ENCODE data around the gene INVS. TPM values are rescaled to one million over a fixed set of nuclear protein-coding genes. Genes with fewer than 3 reads are reported as not detected.

INVS gene
- total RNA-seq, 4 donors from 2014 or later: 8.3 to 14.4 (median 10.8) TPM

DNA sequence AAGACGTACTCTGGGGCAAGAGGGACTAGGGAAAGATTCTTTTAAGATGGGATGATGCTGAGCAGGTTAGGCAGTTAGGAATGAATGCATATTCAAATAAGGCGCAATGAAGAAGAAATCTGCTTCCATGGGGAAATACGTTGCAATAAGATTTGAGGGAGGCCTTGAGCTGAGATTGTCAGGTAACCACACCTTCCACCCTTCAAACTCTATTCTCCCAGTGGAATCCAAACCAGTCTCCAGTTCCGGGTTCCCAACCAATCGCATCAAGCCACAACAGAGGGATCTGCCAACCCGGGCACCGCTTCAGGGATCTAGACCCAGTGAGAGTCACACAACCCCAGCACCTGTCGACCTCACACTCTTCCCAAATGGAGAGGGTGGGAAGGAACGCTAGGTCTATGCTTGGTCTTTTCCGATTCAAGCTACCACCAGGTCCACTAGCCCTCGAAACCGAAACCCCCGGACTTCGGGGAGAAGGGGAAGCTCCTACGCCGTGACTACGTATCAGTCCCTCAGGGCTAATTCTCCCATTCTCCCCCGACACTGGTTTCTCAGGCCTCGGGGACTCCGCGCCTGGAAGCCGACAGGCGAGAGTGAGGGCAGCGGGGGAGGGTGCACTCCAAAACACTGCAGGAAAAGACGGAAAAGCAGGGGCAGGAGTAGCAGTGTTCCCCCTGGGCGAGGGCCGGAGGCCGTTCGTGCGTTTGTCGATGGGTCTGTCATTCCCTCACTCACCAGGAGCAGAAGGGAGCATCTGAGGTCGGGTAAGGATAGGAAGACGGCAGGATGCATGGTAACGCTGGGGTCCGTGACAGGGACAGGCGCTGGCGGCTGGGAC lies 777 bp upstream of the INVS start:
- intact Hi-C loops (cut with DNase I; ENCODE audit: low total_unique reads): no loop called here
- 1% methylated on average over 37 of the region's 37 CpGs for WGBS, 2 donors
- peak; percentile 66 to 87 for DNase-seq (ENCODE audit: low spot score in 2 of 2)
- TF ChIP-seq POLR2A (IDR thresholded peaks at IDR 0.05): no peak
- TF ChIP-seq, protein P1, sequence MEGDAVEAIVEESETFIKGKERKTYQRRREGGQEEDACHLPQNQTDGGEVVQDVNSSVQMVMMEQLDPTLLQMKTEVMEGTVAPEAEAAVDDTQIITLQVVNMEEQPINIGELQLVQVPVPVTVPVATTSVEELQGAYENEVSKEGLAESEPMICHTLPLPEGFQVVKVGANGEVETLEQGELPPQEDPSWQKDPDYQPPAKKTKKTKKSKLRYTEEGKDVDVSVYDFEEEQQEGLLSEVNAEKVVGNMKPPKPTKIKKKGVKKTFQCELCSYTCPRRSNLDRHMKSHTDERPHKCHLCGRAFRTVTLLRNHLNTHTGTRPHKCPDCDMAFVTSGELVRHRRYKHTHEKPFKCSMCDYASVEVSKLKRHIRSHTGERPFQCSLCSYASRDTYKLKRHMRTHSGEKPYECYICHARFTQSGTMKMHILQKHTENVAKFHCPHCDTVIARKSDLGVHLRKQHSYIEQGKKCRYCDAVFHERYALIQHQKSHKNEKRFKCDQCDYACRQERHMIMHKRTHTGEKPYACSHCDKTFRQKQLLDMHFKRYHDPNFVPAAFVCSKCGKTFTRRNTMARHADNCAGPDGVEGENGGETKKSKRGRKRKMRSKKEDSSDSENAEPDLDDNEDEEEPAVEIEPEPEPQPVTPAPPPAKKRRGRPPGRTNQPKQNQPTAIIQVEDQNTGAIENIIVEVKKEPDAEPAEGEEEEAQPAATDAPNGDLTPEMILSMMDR (IDR thresholded peaks at IDR 0.05): no peak
- H3K4me3 ChIP-seq (ENCODE audit: low read depth, poor library complexity, severe bottlenecking): peak overlapping the region; percentile 91

DNA sequence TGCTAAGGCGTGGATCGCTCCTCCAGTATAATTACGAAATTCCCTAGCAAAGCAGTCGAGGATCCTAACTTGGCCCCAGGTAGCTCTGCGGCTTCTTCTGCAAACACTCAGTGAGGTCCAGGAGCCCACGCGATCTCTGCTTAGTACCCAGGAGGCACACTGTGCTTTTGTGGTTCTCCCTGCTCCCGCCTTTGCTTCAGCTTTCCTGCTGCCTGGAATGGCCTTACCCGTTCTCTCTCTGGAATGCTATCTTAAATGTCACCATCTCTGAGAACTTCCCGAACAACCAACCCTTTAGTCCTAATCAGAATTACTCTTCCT lies 639 bp downstream of the INVS start:
- DNase-seq (ENCODE audit: low spot score in 2 of 2): no peak
- intact Hi-C loops (cut with DNase I; ENCODE audit: low total_unique reads): no loop called here

DNA sequence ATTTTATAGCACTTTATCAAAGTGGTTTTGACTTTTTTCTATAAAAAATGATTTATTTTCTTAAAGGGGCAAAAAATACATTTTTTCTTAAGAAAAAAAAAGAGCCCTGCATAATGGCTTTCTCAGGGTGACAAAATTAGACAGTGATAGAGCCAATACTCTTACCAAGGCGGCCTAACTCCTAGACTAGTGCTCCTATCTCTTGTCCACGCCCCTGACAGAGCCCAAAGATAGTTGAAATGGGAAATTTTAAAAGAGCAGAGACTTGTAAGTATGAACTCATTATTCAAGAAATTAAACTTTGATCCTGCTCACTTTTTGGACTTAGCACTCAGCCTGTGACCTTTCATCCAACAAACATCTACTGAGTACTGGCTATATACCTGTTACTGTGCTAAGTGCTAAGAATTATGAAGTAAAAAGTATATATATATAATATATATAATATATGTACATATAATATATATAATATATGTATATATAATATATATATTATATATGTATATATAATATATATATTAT lies 1.2 kb downstream of the INVS start:
- WGBS, 2 donors: 68 to 81% methylated on average over 2 of the region's 2 CpGs
- no peak for DNase-seq (ENCODE audit: low spot score in 2 of 2)
- intact Hi-C loops (cut with DNase I; ENCODE audit: low total_unique reads): no loop called here
- H3K4me3 ChIP-seq (ENCODE audit: low read depth, poor library complexity, severe bottlenecking): no peak overlapping the region
- no peak for TF ChIP-seq POLR2A (IDR thresholded peaks at IDR 0.05)
- TF ChIP-seq, protein P1 (IDR thresholded peaks at IDR 0.05): no peak

More for the DNA sequence above, 639 bp downstream of the INVS start:
- TF ChIP-seq POLR2A (IDR thresholded peaks at IDR 0.05): no peak
- H3K4me3 ChIP-seq (ENCODE audit: low read depth, poor library complexity, severe bottlenecking): peak overlapping the region; percentile 91
- 4 to 5% methylated on average over 10 of the region's 10 CpGs for WGBS, 2 donors

DNA sequence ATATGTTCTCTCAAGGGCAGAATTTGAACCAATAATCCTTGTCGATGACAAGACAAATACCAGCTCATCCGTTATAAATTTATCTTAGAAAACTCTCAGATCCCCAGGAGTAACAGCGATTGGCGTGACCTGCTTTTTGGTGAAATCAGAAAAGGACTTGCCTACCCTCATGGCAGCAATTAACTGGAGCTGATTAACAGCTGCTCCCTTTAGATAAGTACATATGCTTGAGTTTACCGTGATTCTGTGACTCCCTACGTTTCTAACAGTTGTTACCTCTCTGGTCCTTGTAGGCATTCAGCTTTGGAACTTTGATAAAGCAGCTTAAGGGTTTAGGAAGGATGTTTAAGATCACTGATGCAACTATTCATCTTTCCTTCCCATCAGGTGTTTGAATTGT lies 2.6 kb downstream of the INVS start:
- 90 to 93% methylated on average over 6 of the region's 6 CpGs for WGBS, 2 donors
- no peak for TF ChIP-seq POLR2A (IDR thresholded peaks at IDR 0.05)
- TF ChIP-seq, protein P1 (IDR thresholded peaks at IDR 0.05): no peak
- no peak overlapping the region for H3K4me3 ChIP-seq (ENCODE audit: low read depth, poor library complexity, severe bottlenecking)
- intact Hi-C loops (cut with DNase I; ENCODE audit: low total_unique reads): no loop called here
- DNase-seq (ENCODE audit: low spot score in 2 of 2): no peak

DNA sequence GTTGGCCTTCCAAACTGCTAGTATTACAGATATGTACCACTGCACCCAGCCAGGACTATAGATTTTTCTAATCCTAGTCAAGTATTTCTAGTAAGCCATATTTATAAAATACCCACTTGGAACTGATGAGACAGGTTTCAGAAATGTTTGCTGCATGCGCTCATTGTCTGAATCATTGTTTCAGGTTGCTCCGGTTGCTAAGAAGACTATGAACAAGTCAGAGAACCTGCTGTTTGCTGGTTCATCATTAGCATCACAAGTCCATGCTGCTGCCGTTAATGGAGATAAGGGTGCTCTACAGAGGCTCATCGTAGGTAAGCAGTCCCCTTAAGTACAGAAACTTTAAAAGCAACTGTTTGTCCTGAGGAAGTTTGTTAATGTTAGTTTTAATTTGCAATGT lies 5.3 kb downstream of the INVS start:
- H3K4me3 ChIP-seq (ENCODE audit: low read depth, poor library complexity, severe bottlenecking): no peak overlapping the region
- 92 to 93% methylated on average over 4 of the region's 4 CpGs for whole genome bisulfite sequencing, 2 donors
- intact Hi-C loops (cut with DNase I; ENCODE audit: low total_unique reads): no loop called here
- no peak for DNase-seq (ENCODE audit: low spot score in 2 of 2)
- TF ChIP-seq POLR2A (IDR thresholded peaks at IDR 0.05): no peak
- TF ChIP-seq, protein P1 (IDR thresholded peaks at IDR 0.05): no peak

DNA sequence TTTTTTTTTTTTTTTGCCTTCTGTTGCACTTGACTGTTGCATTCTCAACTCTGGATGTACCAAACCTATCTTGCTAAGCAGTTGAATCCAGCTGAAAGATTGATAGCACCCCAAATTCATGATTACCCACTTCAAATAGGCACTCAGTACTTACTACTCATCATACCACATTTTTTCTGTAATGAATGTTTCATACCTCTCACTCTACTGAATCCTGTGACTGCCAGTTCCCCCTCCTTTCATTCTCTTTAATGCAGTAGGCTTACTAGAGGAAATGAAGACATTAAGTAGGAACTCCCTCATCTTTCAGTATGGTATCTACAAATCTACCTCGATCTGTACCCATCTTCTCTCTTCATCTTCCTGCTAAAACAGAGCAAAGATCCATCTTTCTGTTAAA lies 6.8 kb downstream of the INVS start:
- H3K4me3 ChIP-seq (ENCODE audit: low read depth, poor library complexity, severe bottlenecking): no peak overlapping the region
- no peak for TF ChIP-seq POLR2A (IDR thresholded peaks at IDR 0.05)
- TF ChIP-seq, protein P1 (IDR thresholded peaks at IDR 0.05): no peak
- WGBS, 2 donors: 0 to 36% methylated on average over 1 of the region's 1 CpG
- intact Hi-C loops (cut with DNase I; ENCODE audit: low total_unique reads): no loop called here
- no peak for DNase-seq (ENCODE audit: low spot score in 2 of 2)
